HepG2 (cell line): ENCODE results near the gene TEAD3. TPM values are rescaled to one million over a fixed set of nuclear protein-coding genes. Genes with fewer than 3 reads are reported as not detected.

ENCODE experiments used
- ATAC-seq: fragments of 200-7000 bp; cut with Tn5 transposase; 3 replicates; pipeline ENCODE4 v1.9.1; 2020; ENCODE audit warnings: mild to moderate bottlenecking, moderate library complexity
- BruUV-seq: library from RNA; stranded (reverse); fragments of 400-500 nt; replicated peaks from 2 replicates; lab custom pipeline; 2021; lab: Mats Ljungman, UMichigan
- CTCF ChIA-PET: fragments of 300-600 bp; formaldehyde crosslinking; extraction: SDS; loops from one replicate; lab custom pipeline; 2021; ENCODE audit warnings: low total read pairs, inconsistent platforms, low intra/inter-chr PET ratio; lab: Yijun Ruan, JAX
- POLR2A ChIA-PET: fragments of 350-600 bp; sonication (Branson Sonifier 250); formaldehyde crosslinking; loops from one replicate; lab custom pipeline; 2020; ENCODE audit warnings: antibody characterized with exemption, inconsistent platforms; lab: Yijun Ruan, JAX
- DNase-seq: peaks from one replicate; pipeline ENCODE4 v3.0.0-alpha.2; 2015; ENCODE audit warnings: low spot score
- FAIRE-seq: peaks from 3 replicates; lab custom pipeline; 2011; peaks lifted over from hg19 to GRCh38; lab: Jason Lieb, UNC
- H2AFZ ChIP-seq: one replicate; pipeline ENCODE4 v1.6.1; 2011; ENCODE audit warnings: low read length, inconsistent platforms
- H3K27ac ChIP-seq: fragments of 300-600 bp; 3 replicates; pipeline ENCODE4 v1.8.0; 2011; ENCODE audit warnings: mixed run types, mild to moderate bottlenecking, mixed read lengths, low read length, inconsistent platforms; ENCODE audit not compliant: insufficient read depth; ENCODE audit errors: extremely low read length
- H3K27me3 ChIP-seq, 2 experiments: fragments of 200-600 bp in 1 of 2; 2 replicates in 1 of 2; 3 replicates in 1 of 2; pipeline versions ENCODE4 v1.6.0 to v1.8.0; 2011; ENCODE audit warnings: low read length in 2 of 2, mild to moderate bottlenecking in 2 of 2, moderate library complexity in 2 of 2, inconsistent platforms in 1 of 2; ENCODE audit not compliant: insufficient read depth in 2 of 2, control insufficient read depth in 1 of 2
- H3K36me3 ChIP-seq, 2 experiments: fragments of 200-600 bp in 1 of 2; replicated peaks in 1 of 2; 2 replicates in 1 of 2; 3 replicates in 1 of 2; pipeline versions ENCODE4 v1.5.1 to v1.8.0; 2011; ENCODE audit warnings: low read length in 2 of 2, inconsistent platforms in 1 of 2; ENCODE audit not compliant: insufficient read depth in 2 of 2, control insufficient read depth in 1 of 2
- H3K4me1 ChIP-seq: 2 replicates; pipeline ENCODE4 v1.5.1; 2012; ENCODE audit warnings: low read length, inconsistent platforms; ENCODE audit not compliant: insufficient read depth
- H3K4me2 ChIP-seq: 2 replicates; pipeline ENCODE4 v1.6.0; 2011; ENCODE audit warnings: low read depth, low read length, inconsistent platforms
- H3K4me3 ChIP-seq, 3 experiments: fragments of 200-600 bp in 1 of 3; sonication (generic), shearing (Covaris generic) in 1 of 3; replicated peaks in 1 of 3; 2 replicates each; pipeline ENCODE4 v1.5.1; 2011 to 2016; ENCODE audit warnings: low read length in 3 of 3, inconsistent platforms in 2 of 3, low read depth in 2 of 3, mild to moderate bottlenecking in 2 of 3, control low read depth in 1 of 3, mixed read lengths in 1 of 3; ENCODE audit not compliant: insufficient read depth in 1 of 3
- H3K79me2 ChIP-seq: one replicate; pipeline ENCODE4 v1.6.1; 2011; ENCODE audit warnings: low read length, inconsistent platforms; ENCODE audit not compliant: insufficient read depth
- H3K9ac ChIP-seq: 2 replicates; pipeline ENCODE4 v1.6.0; 2011; ENCODE audit warnings: mild to moderate bottlenecking, low read depth, low read length, inconsistent platforms; ENCODE audit not compliant: insufficient read depth
- H3K9me3 ChIP-seq: 2 replicates; pipeline ENCODE4 v1.5.1; 2012; ENCODE audit warnings: mild to moderate bottlenecking, low read length
- H4K20me1 ChIP-seq: 2 replicates; pipeline ENCODE4 v1.6.0; 2011; ENCODE audit warnings: inconsistent platforms, mild to moderate bottlenecking, low read length, moderate library complexity; ENCODE audit not compliant: insufficient read depth
- ATF1 ChIP-seq: IDR thresholded peaks from 2 replicates; pipeline ENCODE4 v1.6.1; 2016; ENCODE audit warnings: mild to moderate bottlenecking, control low read depth
- BRCA1 ChIP-seq: sonication (generic); formaldehyde crosslinking; IDR thresholded peaks from 2 replicates; pipeline ENCODE4 v1.4.0; 2020; ENCODE audit warnings: missing genetic modification reagents
- KLF16 ChIP-seq, 2 experiments: sonication (generic) in 1 of 2; formaldehyde crosslinking in 1 of 2; IDR thresholded peaks; 2 replicates each; pipeline versions ENCODE4 v1.6.1 to v1.8.0; 2016 to 2023; ENCODE audit warnings: missing genetic modification reagents in 2 of 2, missing compliant biosample characterization in 1 of 2
- MIER3 ChIP-seq: IDR thresholded peaks from 2 replicates; pipeline ENCODE4 v1.6.1; 2016; ENCODE audit warnings: missing compliant biosample characterization, borderline replicate concordance
- PAF1 ChIP-seq: IDR thresholded peaks from 2 replicates; pipeline ENCODE4 v1.6.1; 2016; ENCODE audit warnings: missing genetic modification reagents, missing compliant biosample characterization
- ZNF773 ChIP-seq: sonication (generic); formaldehyde crosslinking; IDR thresholded peaks from 2 replicates; pipeline ENCODE4 v1.4.0; 2020; ENCODE audit warnings: missing genetic modification reagents, borderline replicate concordance
- WGBS: methylation state at CpG from one replicate; pipeline ENCODE4 v1.1.6; 2017; ENCODE audit warnings: low lambda C conversion rate; 5-methylcytosine and 5-hydroxymethylcytosine counted together
- in situ Hi-C: cut with HindIII; loops from 2 replicates; pipeline ENCODE4 v1.10.0; 2017; ENCODE audit warnings: low pct_unique_long_range_greater_than_20kb; ENCODE audit not compliant: extremely low pct_ligation_motif_present
- intact Hi-C: fragments of 100-400 bp; cut with micrococcal nuclease; formaldehyde crosslinking; loops from one replicate; pipeline ENCODE4 v1.10.0; 2022; ENCODE audit not compliant: unreplicated experiment
- polyA plus RNA-seq, 8 experiments: library from polyadenylated mRNA; depleted of rRNA in 3 of 8; stranded (reverse) in 7 of 8; unstranded in 1 of 8; fragments of >200 nt; fragmentation: Illumina TruSeq in 4 of 8; extraction: Trizol in 4 of 8; gene quantifications; 2 replicates each; pipeline versions ENCODE4 v1.2.1 to v1.2.3, GENCODE V29; 2011 to 2016; ENCODE audit warnings: low read depth in 4 of 8, missing spikeins in 1 of 8, mixed read lengths in 1 of 8; ENCODE audit not compliant: insufficient read depth in 1 of 8
- total RNA-seq, 5 experiments: library from RNA; depleted of rRNA; stranded (reverse); fragments of >200 nt; fragmentation: Illumina TruSeq; extraction: Trizol; gene quantifications; 2 replicates each; pipeline ENCODE4 v1.2.3, GENCODE V29; 2016; ENCODE audit warnings: low read depth in 1 of 5
- TF ChIP-seq, protein P1 (sequence below): sonication (generic); formaldehyde crosslinking; IDR thresholded peaks from 2 replicates; pipeline ENCODE4 v1.4.0; 2020; ENCODE audit warnings: mild to moderate bottlenecking, missing genetic modification reagents, borderline replicate concordance

The TEAD3 gene
- total and polyA plus RNA-seq, 2 of the 13 experiments (the other 11 are each of a cell fraction or from before 2014, with no cell fraction given): 15.1 to 16.5 TPM

DNA sequence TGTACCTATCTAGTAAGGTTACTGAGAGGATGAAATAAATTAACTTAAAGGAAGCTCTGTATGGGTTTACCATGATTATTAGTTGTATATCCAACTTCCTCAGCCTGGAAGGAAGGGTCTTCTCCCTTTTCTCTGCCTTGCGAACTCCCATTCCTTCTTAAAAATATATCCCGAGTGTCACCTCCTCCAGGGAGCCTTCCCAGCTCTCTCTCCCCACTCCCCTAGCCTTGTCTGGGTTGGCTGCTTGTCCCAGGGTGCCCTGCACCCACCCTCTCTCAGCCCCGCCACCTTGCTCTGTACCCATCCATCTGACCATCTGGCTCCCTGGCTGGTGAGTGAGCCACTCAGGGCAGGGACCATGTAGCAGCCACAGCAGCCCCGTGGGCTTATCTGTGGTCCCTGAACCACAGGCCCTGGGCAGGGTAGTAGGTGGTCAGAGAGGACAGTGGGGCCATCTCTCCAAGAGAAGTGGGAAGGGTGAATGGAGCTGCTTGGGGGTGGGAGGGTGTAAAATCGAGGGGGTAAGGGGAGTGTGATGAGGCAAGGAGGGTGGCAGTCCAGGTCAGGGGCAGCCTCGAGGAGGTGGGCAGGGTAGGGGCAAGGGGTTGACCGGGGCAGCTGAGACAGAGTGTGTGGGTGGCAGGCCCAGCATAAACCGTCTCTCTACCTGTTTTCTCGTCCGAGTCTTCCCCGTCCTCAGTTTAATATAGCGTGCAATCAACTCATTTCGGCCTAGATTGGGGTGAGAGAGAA lies 12.8 kb downstream of the TEAD3 start:
- no peaks in the 10 kb centered on the region for H3K27me3 ChIP-seq
- H3K9ac ChIP-seq: no peak overlapping the region
- H3K4me2 ChIP-seq: no peak overlapping the region
- H2AFZ ChIP-seq: no peak overlapping the region
- intact Hi-C loops (no loop called here), in situ Hi-C loops (no loop called here)
- TF ChIP-seq MIER3 (CRISPR knock-in tag) (no peak), ATF1 (CRISPR knock-in tag) (no peak), BRCA1 (CRISPR knock-in tag) (no peak), ZNF773 (CRISPR knock-in tag) (no peak), KLF16 (CRISPR knock-in tag; IDR thresholded peaks at IDR 0.05) (no peak), PAF1 (no peak)
- TF ChIP-seq, protein P1, sequence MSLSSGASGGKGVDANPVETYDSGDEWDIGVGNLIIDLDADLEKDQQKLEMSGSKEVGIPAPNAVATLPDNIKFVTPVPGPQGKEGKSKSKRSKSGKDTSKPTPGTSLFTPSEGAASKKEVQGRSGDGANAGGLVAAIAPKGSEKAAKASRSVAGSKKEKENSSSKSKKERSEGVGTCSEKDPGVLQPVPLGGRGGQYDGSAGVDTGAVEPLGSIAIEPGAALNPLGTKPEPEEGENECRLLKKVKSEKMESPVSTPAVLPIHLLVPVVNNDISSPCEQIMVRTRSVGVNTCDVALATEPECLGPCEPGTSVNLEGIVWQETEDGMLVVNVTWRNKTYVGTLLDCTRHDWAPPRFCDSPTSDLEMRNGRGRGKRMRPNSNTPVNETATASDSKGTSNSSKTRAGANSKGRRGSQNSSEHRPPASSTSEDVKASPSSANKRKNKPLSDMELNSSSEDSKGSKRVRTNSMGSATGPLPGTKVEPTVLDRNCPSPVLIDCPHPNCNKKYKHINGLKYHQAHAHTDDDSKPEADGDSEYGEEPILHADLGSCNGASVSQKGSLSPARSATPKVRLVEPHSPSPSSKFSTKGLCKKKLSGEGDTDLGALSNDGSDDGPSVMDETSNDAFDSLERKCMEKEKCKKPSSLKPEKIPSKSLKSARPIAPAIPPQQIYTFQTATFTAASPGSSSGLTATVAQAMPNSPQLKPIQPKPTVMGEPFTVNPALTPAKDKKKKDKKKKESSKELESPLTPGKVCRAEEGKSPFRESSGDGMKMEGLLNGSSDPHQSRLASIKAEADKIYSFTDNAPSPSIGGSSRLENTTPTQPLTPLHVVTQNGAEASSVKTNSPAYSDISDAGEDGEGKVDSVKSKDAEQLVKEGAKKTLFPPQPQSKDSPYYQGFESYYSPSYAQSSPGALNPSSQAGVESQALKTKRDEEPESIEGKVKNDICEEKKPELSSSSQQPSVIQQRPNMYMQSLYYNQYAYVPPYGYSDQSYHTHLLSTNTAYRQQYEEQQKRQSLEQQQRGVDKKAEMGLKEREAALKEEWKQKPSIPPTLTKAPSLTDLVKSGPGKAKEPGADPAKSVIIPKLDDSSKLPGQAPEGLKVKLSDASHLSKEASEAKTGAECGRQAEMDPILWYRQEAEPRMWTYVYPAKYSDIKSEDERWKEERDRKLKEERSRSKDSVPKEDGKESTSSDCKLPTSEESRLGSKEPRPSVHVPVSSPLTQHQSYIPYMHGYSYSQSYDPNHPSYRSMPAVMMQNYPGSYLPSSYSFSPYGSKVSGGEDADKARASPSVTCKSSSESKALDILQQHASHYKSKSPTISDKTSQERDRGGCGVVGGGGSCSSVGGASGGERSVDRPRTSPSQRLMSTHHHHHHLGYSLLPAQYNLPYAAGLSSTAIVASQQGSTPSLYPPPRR (CRISPR knock-in tag): no peak
- no peak overlapping the region for H3K4me3 ChIP-seq
- peaks cover 17% of the 10 kb centered on the region; the same call in 1 of the 2 replicates for H4K20me1 ChIP-seq
- peaks cover 3% of the 10 kb centered on the region for H3K79me2 ChIP-seq
- FAIRE-seq: no peak
- POLR2A ChIA-PET: no interaction called here
- no peaks in the 10 kb centered on the region for H3K4me1 ChIP-seq
- no TSS peak for BruUV-seq
- DNase-seq: no peak
- peaks cover 14 to 62% of the 10 kb centered on the region in 2 experiments for H3K36me3 ChIP-seq
- ATAC-seq: no peak
- H3K9me3 ChIP-seq: no peaks in the 10 kb centered on the region
- no peak overlapping the region for H3K27ac ChIP-seq
- 96% methylated on average over 13 of the region's 13 CpGs for WGBS
- CTCF ChIA-PET: no interaction called here
